Karpas-422 (cell line): ENCODE results near the gene POLR1B. TPM values are rescaled to one million over a fixed set of nuclear protein-coding genes. Genes with fewer than 3 reads are reported as not detected.
"Not testable (repeated sequence)": the region's sequence is repeated elsewhere in the genome, so short reads cannot be mapped to it uniquely, and the experiment has no call there.

ENCODE experiments used
- DNase-seq: peaks from one replicate; pipeline ENCODE4 v3.0.0-alpha.2; 2015
- H2AFZ ChIP-seq: fragments of 200-600 bp; sonication (generic); 2 replicates; pipeline ENCODE4 v1.6.1; 2014; ENCODE audit warnings: antibody characterized with exemption, low read length, mixed read lengths
- H3K27ac ChIP-seq: fragments of 200-600 bp; sonication (generic); 2 replicates; pipeline ENCODE4 v1.5.1; 2014; ENCODE audit warnings: mild to moderate bottlenecking, low read length, moderate library complexity
- H3K27me3 ChIP-seq: fragments of 200-600 bp; sonication (generic); 2 replicates; pipeline ENCODE4 v1.6.1; 2014; ENCODE audit warnings: low read length, mixed read lengths
- H3K36me3 ChIP-seq: fragments of 200-600 bp; sonication (generic); 2 replicates; pipeline ENCODE4 v1.6.1; 2014; ENCODE audit warnings: low read length, mixed read lengths; ENCODE audit not compliant: insufficient read depth
- H3K4me1 ChIP-seq: fragments of 200-600 bp; sonication (generic); 2 replicates; pipeline ENCODE4 v1.6.1; 2014; ENCODE audit warnings: mild to moderate bottlenecking, low read length, mixed read lengths
- H3K4me2 ChIP-seq: fragments of 200-600 bp; sonication (generic); 2 replicates; pipeline ENCODE4 v1.6.1; 2014; ENCODE audit warnings: low read length, low read depth, mild to moderate bottlenecking; ENCODE audit not compliant: poor library complexity, severe bottlenecking
- H3K4me3 ChIP-seq: fragments of 200-600 bp; sonication (generic); 2 replicates; pipeline ENCODE4 v1.5.1; 2014; ENCODE audit warnings: mild to moderate bottlenecking, antibody characterized with exemption, low read length, mixed read lengths
- H3K79me2 ChIP-seq: fragments of 200-600 bp; sonication (generic); 2 replicates; pipeline ENCODE4 v1.6.1; 2014; ENCODE audit warnings: mild to moderate bottlenecking, low read length, mixed read lengths
- H3K9ac ChIP-seq: fragments of 200-600 bp; sonication (generic); 2 replicates; pipeline ENCODE4 v1.6.0; 2014; ENCODE audit warnings: low read length
- H3K9me2 ChIP-seq: fragments of 200-600 bp; sonication (generic), shearing (Covaris generic); replicated peaks from 2 replicates; pipeline ENCODE4 v1.6.0; 2014; ENCODE audit warnings: mild to moderate bottlenecking, low read length, moderate library complexity; ENCODE audit not compliant: insufficient read depth
- H3K9me3 ChIP-seq: fragments of 300-700, 200-600 bp; sonication (generic); 2 replicates; pipeline ENCODE4 v1.6.1; 2014; ENCODE audit warnings: low read length, mixed read lengths
- H4K20me1 ChIP-seq: fragments of 200-600 bp; sonication (generic); 2 replicates; pipeline ENCODE4 v1.6.1; 2014; ENCODE audit warnings: mild to moderate bottlenecking, antibody characterized with exemption, low read length, low read depth; ENCODE audit not compliant: insufficient read depth
- total RNA-seq: library from RNA; depleted of rRNA; stranded (reverse); fragments of >200 nt; shearing (Covaris generic); gene quantifications from 2 replicates; pipeline ENCODE4 v1.2.3, GENCODE V29; 2014; ENCODE audit warnings: low replicate concordance

POLR1B gene
- total RNA-seq, 1 experiment from 2014 or later, result 35.4 TPM

DNA sequence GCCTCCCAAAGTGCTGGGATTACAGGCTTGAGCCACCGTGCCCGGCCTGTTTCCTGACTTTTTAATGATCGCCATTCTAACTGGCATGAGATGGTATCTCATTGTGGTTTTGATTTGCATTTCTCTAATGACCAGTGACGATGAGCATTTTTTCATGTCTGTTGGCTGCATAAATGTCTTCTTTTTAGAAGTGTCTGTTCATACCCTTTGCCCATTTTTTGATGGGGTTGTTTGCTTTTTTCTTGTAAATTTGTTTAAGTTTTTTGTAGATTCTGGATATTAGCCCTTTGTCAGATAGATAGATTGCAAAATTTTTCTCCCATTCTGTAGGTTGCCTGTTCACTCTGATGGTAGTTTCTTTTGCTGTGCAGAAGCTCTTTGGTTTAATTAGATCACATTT lies 67.1 kb downstream of the POLR1B start:
- not testable (repeated sequence) for H2AFZ ChIP-seq, H3K9ac ChIP-seq, H4K20me1 ChIP-seq, H3K27ac ChIP-seq, H3K36me3 ChIP-seq, H3K4me1 ChIP-seq, H3K27me3 ChIP-seq, H3K4me3 ChIP-seq, H3K4me2 ChIP-seq, H3K9me3 ChIP-seq, H3K9me2 ChIP-seq, H3K79me2 ChIP-seq, DNase-seq

DNA sequence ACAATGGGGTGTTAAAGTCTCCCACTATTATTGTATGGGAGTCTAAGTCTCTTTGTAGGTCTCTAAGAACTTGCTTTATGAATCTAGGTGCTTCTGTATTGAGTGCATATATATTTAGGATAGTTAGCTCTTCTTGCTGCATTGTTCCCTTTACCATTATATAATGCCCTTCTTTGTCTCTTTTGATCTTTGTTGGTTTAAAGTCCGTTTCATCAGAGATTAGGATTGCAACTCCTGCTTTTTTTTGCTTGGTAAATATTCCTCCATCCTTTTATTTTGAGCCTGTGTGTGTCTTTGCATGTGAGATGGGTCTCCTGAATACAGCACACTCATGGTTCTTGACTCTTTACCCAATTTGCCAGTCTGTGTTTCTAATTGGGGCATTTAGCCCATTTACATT lies 70.0 kb downstream of the POLR1B start:
- not testable (repeated sequence) for H3K27ac ChIP-seq, H3K4me3 ChIP-seq, H3K4me2 ChIP-seq, H3K36me3 ChIP-seq, H4K20me1 ChIP-seq, H2AFZ ChIP-seq, H3K4me1 ChIP-seq, H3K9ac ChIP-seq, H3K9me3 ChIP-seq, H3K9me2 ChIP-seq, H3K27me3 ChIP-seq, H3K79me2 ChIP-seq, DNase-seq

DNA sequence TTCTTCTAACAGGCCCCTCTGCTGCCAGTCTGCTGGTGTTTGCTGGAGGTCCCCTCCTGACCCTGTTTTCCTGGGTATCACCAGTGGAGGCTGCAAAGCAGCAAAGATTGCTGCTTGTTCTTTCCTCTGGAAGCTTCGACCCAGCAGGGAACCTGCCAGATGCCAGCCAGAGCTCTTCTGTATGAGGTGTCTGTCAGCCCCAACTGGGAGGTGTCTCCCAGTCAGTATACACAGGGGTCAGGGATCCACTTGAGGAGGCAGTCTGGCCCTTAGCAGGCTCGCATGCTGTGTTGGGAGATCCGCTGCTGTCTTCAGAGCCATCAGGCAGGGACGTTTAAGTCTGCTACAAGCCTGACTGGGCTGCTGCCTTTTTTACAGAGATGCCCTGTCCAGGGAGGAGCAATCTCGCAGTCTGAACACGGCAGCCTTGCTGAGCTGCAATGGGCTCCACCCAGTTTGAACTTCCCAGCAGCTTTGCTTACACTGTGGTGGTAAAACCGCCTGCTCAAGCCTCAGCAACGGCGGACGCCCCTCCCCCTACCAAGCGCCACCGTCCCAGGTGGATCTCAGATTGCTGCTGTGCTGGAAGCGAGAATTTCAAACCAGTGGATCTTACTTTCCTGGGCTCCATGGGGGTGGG lies 72.1 kb downstream of the POLR1B start:
- Histone ChIP-seq H3K9me2 (no peaks in the 10 kb centered on the region), H3K36me3 (no peaks in the 10 kb centered on the region), H3K79me2 (no peaks in the 10 kb centered on the region), H3K9ac (no peak overlapping the region), H4K20me1 (no peaks in the 10 kb centered on the region), H3K27me3 (no peaks in the 10 kb centered on the region), H3K9me3 (no peaks in the 10 kb centered on the region), H3K4me2 (no peak overlapping the region), H3K4me1 (no peaks in the 10 kb centered on the region), H3K27ac (no peak overlapping the region), H3K4me3 (no peak overlapping the region), H2AFZ (no peak overlapping the region)
- no peak for DNase-seq

DNA sequence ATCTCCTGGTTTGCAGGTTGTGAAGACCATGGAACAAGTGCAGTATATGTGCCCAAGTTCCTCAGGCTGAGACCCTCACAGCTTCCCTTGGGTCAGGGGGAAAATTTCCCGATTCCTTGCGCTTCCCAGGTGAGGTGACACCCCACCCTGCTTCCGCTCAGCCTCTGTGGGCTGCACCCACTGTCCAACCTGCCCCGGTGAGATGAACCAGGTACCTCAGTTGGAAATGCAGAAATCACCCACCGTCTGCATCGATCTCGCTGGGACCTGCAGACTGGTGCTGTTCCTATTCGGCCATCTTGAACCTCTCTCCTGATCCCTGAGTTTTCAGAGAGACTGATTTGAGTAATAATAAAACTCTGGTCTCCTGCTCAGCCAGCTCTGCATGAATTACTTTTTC lies 72.8 kb downstream of the POLR1B start:
- no peak for DNase-seq
- Histone ChIP-seq H3K9ac (no peak overlapping the region), H3K4me1 (no peaks in the 10 kb centered on the region), H2AFZ (no peak overlapping the region), H3K36me3 (no peaks in the 10 kb centered on the region), H3K27ac (no peak overlapping the region), H3K4me2 (no peak overlapping the region), H3K9me3 (no peaks in the 10 kb centered on the region), H3K79me2 (no peaks in the 10 kb centered on the region), H4K20me1 (no peaks in the 10 kb centered on the region), H3K4me3 (no peak overlapping the region), H3K27me3 (no peaks in the 10 kb centered on the region), H3K9me2 (no peaks in the 10 kb centered on the region)

DNA sequence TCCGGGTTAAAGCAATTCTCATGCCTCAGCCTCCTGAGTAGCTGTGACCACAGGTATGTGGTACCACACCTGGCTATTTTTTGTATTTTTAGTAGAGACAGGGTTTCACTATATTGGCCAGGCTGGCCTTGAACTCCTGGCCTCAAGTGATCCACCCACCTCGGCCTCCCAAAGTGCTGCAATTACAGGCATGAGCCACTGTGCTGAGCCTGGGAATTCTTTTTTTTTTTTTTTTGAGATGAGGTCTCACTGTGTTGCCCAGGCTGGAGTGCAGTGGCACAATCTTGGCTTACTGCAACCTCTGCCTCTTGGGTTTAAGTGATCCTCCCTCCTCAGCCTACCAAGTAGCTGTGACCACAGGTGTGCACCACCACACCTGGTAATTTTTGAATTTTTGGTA lies 73.5 kb downstream of the POLR1B start:
- H3K36me3 ChIP-seq, DNase-seq, H2AFZ ChIP-seq, H3K79me2 ChIP-seq, H3K4me3 ChIP-seq, H3K9me3 ChIP-seq, H4K20me1 ChIP-seq, H3K27ac ChIP-seq, H3K9ac ChIP-seq, H3K9me2 ChIP-seq, H3K4me1 ChIP-seq, H3K4me2 ChIP-seq, H3K27me3 ChIP-seq: not testable (repeated sequence)

DNA sequence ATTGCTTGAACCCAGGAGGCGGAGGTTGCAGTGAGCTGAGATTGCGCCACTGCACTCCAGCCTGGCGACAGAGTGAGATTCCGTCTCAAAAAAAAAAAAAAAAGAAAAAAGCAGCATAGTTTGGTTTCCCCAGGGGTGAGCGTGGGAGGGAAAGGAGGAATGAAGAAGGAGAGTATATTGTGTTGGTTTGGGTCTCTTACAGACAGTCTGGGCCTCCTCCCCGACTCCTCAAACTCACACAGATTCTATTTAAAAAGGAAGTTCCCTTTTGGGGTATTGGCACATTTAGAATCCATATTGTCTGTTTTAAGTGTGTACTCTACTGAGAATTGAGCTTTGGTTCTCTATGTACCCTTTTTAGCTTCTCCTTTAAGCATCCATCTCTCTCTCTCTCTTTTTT lies 76.1 kb downstream of the POLR1B start:
- no peaks in the 10 kb centered on the region for H3K79me2 ChIP-seq
- no peaks in the 10 kb centered on the region for H3K36me3 ChIP-seq
- DNase-seq, result no peak

DNA sequence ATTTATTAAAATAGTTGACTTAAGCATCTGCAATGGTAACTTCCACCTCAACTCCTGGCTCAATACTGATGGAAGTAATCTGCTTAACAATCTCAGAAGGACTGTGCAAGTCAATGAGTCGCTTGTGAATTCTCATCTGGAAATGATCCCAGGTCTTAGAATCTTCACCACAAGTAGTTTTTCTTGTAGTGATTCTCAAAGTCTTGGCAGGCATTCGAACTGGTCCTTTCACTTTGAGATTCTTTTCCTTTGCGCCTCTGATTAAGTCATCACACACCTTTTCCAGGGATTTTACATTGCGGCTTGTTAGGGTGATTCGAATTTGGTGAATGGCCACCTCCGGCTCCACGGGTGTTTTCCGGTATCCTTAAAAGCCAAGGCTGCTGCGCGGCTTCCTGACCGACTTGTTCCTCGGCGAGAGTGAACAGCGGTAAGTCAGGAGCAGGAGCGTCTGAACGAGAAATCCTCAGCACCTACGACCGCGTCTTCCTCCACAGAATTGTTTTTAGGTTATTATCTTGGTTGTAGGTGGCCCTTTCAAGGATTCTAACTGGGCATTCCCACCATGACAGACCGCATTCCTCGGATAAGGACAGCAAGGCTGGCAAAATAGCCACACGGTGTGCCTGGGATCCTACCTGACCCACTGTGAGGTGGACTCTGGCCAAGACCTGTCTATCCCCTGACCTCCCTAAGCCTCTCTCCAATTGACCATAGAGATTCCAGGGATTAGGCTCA lies 79.7 kb downstream of the POLR1B start:
- H3K36me3 ChIP-seq, result no peaks in the 10 kb centered on the region
- no peaks in the 10 kb centered on the region for H3K9me2 ChIP-seq
- H3K9me3 ChIP-seq, result no peaks in the 10 kb centered on the region
- no peak overlapping the region for H3K4me3 ChIP-seq
- H3K4me1 ChIP-seq, result peaks cover 4% of the 10 kb centered on the region; the same call in 1 of the 2 replicates
- no peak overlapping the region for H3K9ac ChIP-seq
- no peaks in the 10 kb centered on the region for H4K20me1 ChIP-seq
- H3K27me3 ChIP-seq, result no peaks in the 10 kb centered on the region
- H3K4me2 ChIP-seq, result no peak overlapping the region
- no peaks in the 10 kb centered on the region for H3K79me2 ChIP-seq
- DNase-seq, result no peak
- no peak overlapping the region for H2AFZ ChIP-seq
- H3K27ac ChIP-seq, result no peak overlapping the region

More for the DNA sequence above, 76.1 kb downstream of the POLR1B start:
- Histone ChIP-seq H3K27ac (no peak overlapping the region), H3K4me1 (no peaks in the 10 kb centered on the region), H3K27me3 (no peaks in the 10 kb centered on the region), H3K4me2 (no peak overlapping the region), H3K9ac (no peak overlapping the region), H2AFZ (no peak overlapping the region), H4K20me1 (no peaks in the 10 kb centered on the region), H3K9me2 (no peaks in the 10 kb centered on the region), H3K9me3 (no peaks in the 10 kb centered on the region), H3K4me3 (no peak overlapping the region)

DNA sequence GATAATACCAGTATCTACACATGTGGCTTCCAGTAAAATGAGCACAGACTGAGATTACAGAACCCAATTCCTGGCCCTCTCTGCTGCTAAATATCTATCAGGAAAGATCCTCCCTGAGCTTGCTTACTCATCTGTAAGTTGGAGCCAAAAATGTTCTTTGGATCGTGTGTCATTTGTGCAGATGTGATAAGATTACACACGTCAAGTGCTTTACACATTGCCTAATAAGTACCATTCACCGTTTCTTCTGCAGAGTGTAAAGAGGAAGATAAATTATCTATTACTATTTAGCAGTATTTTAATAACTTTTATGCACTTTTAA lies 80.2 kb downstream of the POLR1B start:
- Histone ChIP-seq H3K4me1 (peaks cover 4% of the 10 kb centered on the region; the same call in 1 of the 2 replicates), H3K9me3 (no peaks in the 10 kb centered on the region), H3K36me3 (no peaks in the 10 kb centered on the region), H4K20me1 (no peaks in the 10 kb centered on the region), H3K9me2 (no peaks in the 10 kb centered on the region), H3K9ac (no peak overlapping the region), H3K79me2 (no peaks in the 10 kb centered on the region), H3K27ac (no peak overlapping the region), H3K4me2 (no peak overlapping the region), H3K4me3 (no peak overlapping the region), H3K27me3 (no peaks in the 10 kb centered on the region), H2AFZ (no peak overlapping the region)
- DNase-seq, result no peak
